ENCODE data around the gene ZCCHC9. TPM values are rescaled to one million over a fixed set of nuclear protein-coding genes. Genes with fewer than 3 reads are reported as not detected.

The ZCCHC9 gene
- total and polyA plus RNA-seq, 9 donors: 14.7 to 27.8 (median 20.7) TPM

GRCh38 chr5:81315336-81315735 is 13.9 kb downstream of the ZCCHC9 start:
- H3K4me1 ChIP-seq (ENCODE audit: insufficient read depth): no peaks in the 10 kb centered on the region
- H3K9me3 ChIP-seq: no peaks in the 10 kb centered on the region
- no peak overlapping the region for H3K27ac ChIP-seq
- 69 to 89% (median 85%) methylated on average over 1 of the region's 1 CpG for WGBS, 3 donors
- TF ChIP-seq CTCF (IDR thresholded peaks at IDR 0.05) (no peak), POLR2A (IDR thresholded peaks at IDR 0.05) (no peak), EP300 (IDR thresholded peaks at IDR 0.05) (no peak)
- H3K4me3 ChIP-seq: no peak overlapping the region
- H3K36me3 ChIP-seq: no peaks in the 10 kb centered on the region
- no peaks in the 10 kb centered on the region for H3K27me3 ChIP-seq
- DNase-seq: no peak
- intact Hi-C loops (cut with DNase I): no loop called here

GRCh38 chr5:81315830-81316229 is 14.4 kb downstream of the ZCCHC9 start:
- WGBS, 3 donors: 87 to 89% (median 89%) methylated on average over 4 of the region's 4 CpGs
- TF ChIP-seq EP300 (IDR thresholded peaks at IDR 0.05): no peak
- TF ChIP-seq CTCF (IDR thresholded peaks at IDR 0.05): no peak
- TF ChIP-seq POLR2A (IDR thresholded peaks at IDR 0.05): no peak

GRCh38 chr5:81316571-81316970 is 15.2 kb downstream of the ZCCHC9 start:
- no peaks in the 10 kb centered on the region for H3K27me3 ChIP-seq
- WGBS, 3 donors: 69 to 78% (median 76%) methylated on average over 2 of the region's 2 CpGs
- no peaks in the 10 kb centered on the region for H3K4me1 ChIP-seq (ENCODE audit: insufficient read depth)
- H3K36me3 ChIP-seq: no peaks in the 10 kb centered on the region
- no peak overlapping the region for H3K4me3 ChIP-seq
- DNase-seq: no peak
- no peak overlapping the region for H3K27ac ChIP-seq
- intact Hi-C loops (cut with DNase I): no loop called here
- TF ChIP-seq POLR2A (IDR thresholded peaks at IDR 0.05) (no peak), EP300 (IDR thresholded peaks at IDR 0.05) (no peak), CTCF (IDR thresholded peaks at IDR 0.05) (no peak)
- H3K9me3 ChIP-seq: no peaks in the 10 kb centered on the region

More at GRCh38 chr5:81315830-81316229, 14.4 kb downstream of the ZCCHC9 start:
- intact Hi-C loops (cut with DNase I): no loop called here
- Histone ChIP-seq H3K4me1 (ENCODE audit: insufficient read depth) (no peaks in the 10 kb centered on the region), H3K4me3 (no peak overlapping the region), H3K9me3 (no peaks in the 10 kb centered on the region), H3K36me3 (no peaks in the 10 kb centered on the region), H3K27ac (no peak overlapping the region), H3K27me3 (no peaks in the 10 kb centered on the region)
- no peak for DNase-seq

GRCh38 chr5:81317536-81317935 is 16.1 kb downstream of the ZCCHC9 start:
- intact Hi-C loops (cut with DNase I): no loop called here
- Histone ChIP-seq H3K4me1 (ENCODE audit: insufficient read depth) (no peaks in the 10 kb centered on the region), H3K9me3 (no peaks in the 10 kb centered on the region), H3K27ac (no peak overlapping the region), H3K4me3 (no peak overlapping the region), H3K36me3 (no peaks in the 10 kb centered on the region), H3K27me3 (no peaks in the 10 kb centered on the region)
- TF ChIP-seq POLR2A (IDR thresholded peaks at IDR 0.05): no peak
- no peak for DNase-seq
- 60 to 87% (median 69%) methylated on average over 2 of the region's 2 CpGs for WGBS, 3 donors

GRCh38 chr5:81326554-81326953 is 25.2 kb downstream of the ZCCHC9 start:
- DNase-seq: no peak
- H3K27ac ChIP-seq: no peak overlapping the region
- H3K27me3 ChIP-seq: no peaks in the 10 kb centered on the region
- TF ChIP-seq POLR2A (IDR thresholded peaks at IDR 0.05): no peak
- TF ChIP-seq CTCF (IDR thresholded peaks at IDR 0.05): no peak
- TF ChIP-seq EP300 (IDR thresholded peaks at IDR 0.05): no peak
- 94 to 98% (median 95%) methylated on average over 2 of the region's 2 CpGs for WGBS, 3 donors
- no peaks in the 10 kb centered on the region for H3K9me3 ChIP-seq
- no peak overlapping the region for H3K4me3 ChIP-seq
- H3K4me1 ChIP-seq (ENCODE audit: insufficient read depth): no peaks in the 10 kb centered on the region
- intact Hi-C loops (cut with DNase I): no loop called here
- H3K36me3 ChIP-seq: no peaks in the 10 kb centered on the region

Data from ovary (tissue), 9 donors.